Measurements from ENCODE around the gene ACP7.

DNA sequence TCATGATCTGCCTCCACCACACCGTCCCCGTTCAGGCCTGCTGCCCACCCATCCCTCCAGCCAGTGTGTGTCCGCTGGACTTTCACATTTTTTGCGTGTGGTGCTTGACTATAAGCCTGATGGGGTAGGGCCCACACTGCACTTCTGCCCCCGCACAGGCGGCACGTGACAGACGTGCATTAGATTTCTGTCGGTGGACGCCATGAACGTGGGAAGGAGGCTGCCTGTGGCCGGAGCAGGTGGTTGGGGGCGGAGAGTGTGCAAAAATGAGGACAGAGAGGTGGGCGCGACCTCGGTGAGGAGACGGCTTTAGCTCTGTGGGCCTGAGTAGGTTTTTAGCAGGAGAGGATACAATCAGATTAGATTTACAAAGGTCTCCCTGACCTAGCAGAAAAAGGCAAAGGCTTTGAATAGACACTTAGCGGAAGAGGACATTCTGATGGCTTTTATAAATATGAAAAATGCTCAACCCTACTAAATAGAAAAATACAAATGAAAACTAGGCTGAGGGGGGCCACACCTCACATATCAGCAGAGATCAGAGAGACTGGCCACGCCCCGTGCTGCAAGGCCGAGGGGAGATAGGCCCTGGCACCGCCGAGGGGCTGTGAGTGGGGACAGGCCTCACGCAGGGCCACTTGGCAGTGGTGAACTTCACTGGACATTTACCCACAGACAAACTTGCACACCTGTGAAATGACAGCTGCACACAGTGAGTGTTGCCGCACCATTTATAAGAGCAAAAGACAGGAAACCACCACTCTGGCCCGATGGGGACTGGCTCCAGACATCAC, 66.8 kb downstream of the ACP7 start:
- TF ChIP-seq SNAI2 (CRISPR knock-in tag; IDR thresholded peaks at IDR 0.05) (no peak), RARB (CRISPR knock-in tag; IDR thresholded peaks at IDR 0.05) (no peak)
